ENCODE results near the gene PTPRT. TPM values are rescaled to one million over a fixed set of nuclear protein-coding genes. Genes with fewer than 3 reads are reported as not detected.

Gene PTPRT
- total RNA-seq, 1 experiment from 2014 or later: 0.20 TPM

- no TSS peak for BruUV-seq (replicated peaks)
- intact Hi-C loops (cut with micrococcal nuclease; ENCODE audit: unreplicated experiment): no loop called here
- Mint-ChIP-seq H3K4me1 (ENCODE audit: low read depth, unreplicated experiment) (no peaks in the 10 kb centered on the region), H3K4me3 (ENCODE audit: unreplicated experiment) (no peak overlapping the region), H3K27me3 (ENCODE audit: insufficient read depth, unreplicated experiment) (peaks cover 22% of the 10 kb centered on the region), H3K9me3 (ENCODE audit: unreplicated experiment) (peaks cover 3% of the 10 kb centered on the region), H3K27ac (ENCODE audit: unreplicated experiment) (no peak overlapping the region), H3K36me3 (ENCODE audit: insufficient read depth, unreplicated experiment) (no peaks in the 10 kb centered on the region)
- CTCF ChIA-PET: no interaction called here
- POLR2A ChIA-PET: no interaction called here
- no peaks in the 10 kb centered on the region for H3K36me3 ChIP-seq (ENCODE audit: control insufficient read depth, insufficient read depth, low read length)
- peaks cover 2% of the 10 kb centered on the region; the same call in 1 of the 2 replicates for H3K9me3 ChIP-seq
- peaks cover 2% of the 10 kb centered on the region; the same call in 1 of the 2 replicates for H3K27me3 ChIP-seq (replicated peaks; ENCODE audit: control insufficient read depth, insufficient read depth, low read length)
- no peak overlapping the region for H3K4me3 ChIP-seq (ENCODE audit: low read depth, low read length)
- no peak for TF ChIP-seq CTCF (IDR thresholded peaks at IDR 0.05; ENCODE audit: insufficient read depth in 1 of 2, low read depth in 1 of 2, low read length in 1 of 2, severe bottlenecking in 1 of 2, unreplicated experiment in 1 of 2)
- no peaks in the 10 kb centered on the region for H3K4me1 ChIP-seq
- no peak for DNase-seq
Measured at GRCh38 chr20:42380287-42380686, 809.4 kb downstream of the PTPRT start.

GRCh38 chr20:42379385-42379784 lies 810.3 kb downstream of the PTPRT start:
- Mint-ChIP-seq H3K36me3 (ENCODE audit: insufficient read depth, unreplicated experiment) (no peaks in the 10 kb centered on the region), H3K27ac (ENCODE audit: unreplicated experiment) (no peak overlapping the region), H3K4me3 (ENCODE audit: unreplicated experiment) (no peak overlapping the region), H3K9me3 (ENCODE audit: unreplicated experiment) (no peaks in the 10 kb centered on the region), H3K4me1 (ENCODE audit: low read depth, unreplicated experiment) (no peaks in the 10 kb centered on the region), H3K27me3 (ENCODE audit: insufficient read depth, unreplicated experiment) (peaks cover 20% of the 10 kb centered on the region)
- Histone ChIP-seq H3K9me3 (no peaks in the 10 kb centered on the region; the same call in 1 of the 2 replicates), H3K4me3 (ENCODE audit: low read depth, low read length) (no peak overlapping the region), H3K36me3 (ENCODE audit: control insufficient read depth, insufficient read depth, low read length) (no peaks in the 10 kb centered on the region), H3K4me1 (no peaks in the 10 kb centered on the region), H3K27me3 (replicated peaks; ENCODE audit: control insufficient read depth, insufficient read depth, low read length) (peaks cover 2% of the 10 kb centered on the region; the same call in 1 of the 2 replicates)
- no peak for DNase-seq
- no peak for TF ChIP-seq CTCF (IDR thresholded peaks at IDR 0.05; ENCODE audit: insufficient read depth in 1 of 2, low read depth in 1 of 2, low read length in 1 of 2, severe bottlenecking in 1 of 2, unreplicated experiment in 1 of 2)
- POLR2A ChIA-PET: no interaction called here
- no TSS peak for BruUV-seq (replicated peaks)
- CTCF ChIA-PET: no interaction called here
- intact Hi-C loops (cut with micrococcal nuclease; ENCODE audit: unreplicated experiment): no loop called here

- Histone ChIP-seq H3K27me3 (replicated peaks; ENCODE audit: control insufficient read depth, insufficient read depth, low read length) (peaks cover 2% of the 10 kb centered on the region; the same call in 1 of the 2 replicates), H3K4me3 (ENCODE audit: low read depth, low read length) (no peak overlapping the region), H3K4me1 (no peaks in the 10 kb centered on the region), H3K36me3 (ENCODE audit: control insufficient read depth, insufficient read depth, low read length) (no peaks in the 10 kb centered on the region), H3K9me3 (no peaks in the 10 kb centered on the region)
- peaks cover 20% of the 10 kb centered on the region for H3K27me3 Mint-ChIP-seq (ENCODE audit: insufficient read depth, unreplicated experiment)
- no peaks in the 10 kb centered on the region for H3K9me3 Mint-ChIP-seq (ENCODE audit: unreplicated experiment)
- BruUV-seq (replicated peaks): no TSS peak
- H3K4me1 Mint-ChIP-seq (ENCODE audit: low read depth, unreplicated experiment): no peaks in the 10 kb centered on the region
- H3K36me3 Mint-ChIP-seq (ENCODE audit: insufficient read depth, unreplicated experiment): no peaks in the 10 kb centered on the region
- H3K4me3 Mint-ChIP-seq (ENCODE audit: unreplicated experiment): no peak overlapping the region
- POLR2A ChIA-PET: no interaction called here
- intact Hi-C loops (cut with micrococcal nuclease; ENCODE audit: unreplicated experiment): no loop called here
- no peak for TF ChIP-seq CTCF (IDR thresholded peaks at IDR 0.05; ENCODE audit: insufficient read depth in 1 of 2, low read depth in 1 of 2, low read length in 1 of 2, severe bottlenecking in 1 of 2, unreplicated experiment in 1 of 2)
- DNase-seq: no peak
- CTCF ChIA-PET: no interaction called here
- H3K27ac Mint-ChIP-seq (ENCODE audit: unreplicated experiment): no peak overlapping the region
Measured at GRCh38 chr20:42378826-42379225, 810.9 kb downstream of the PTPRT start.
